GM19395 (cell line): Measurements from ENCODE around the gene ARHGDIA.

Source experiments
- ATAC-seq: cut with Tn5 transposase; IDR thresholded peaks from one replicate; pipeline ENCODE4 v1.9.1; 2021; ENCODE audit warnings: mild to moderate bottlenecking, moderate library complexity; ENCODE audit not compliant: unreplicated experiment

The ARHGDIA gene

DNA sequence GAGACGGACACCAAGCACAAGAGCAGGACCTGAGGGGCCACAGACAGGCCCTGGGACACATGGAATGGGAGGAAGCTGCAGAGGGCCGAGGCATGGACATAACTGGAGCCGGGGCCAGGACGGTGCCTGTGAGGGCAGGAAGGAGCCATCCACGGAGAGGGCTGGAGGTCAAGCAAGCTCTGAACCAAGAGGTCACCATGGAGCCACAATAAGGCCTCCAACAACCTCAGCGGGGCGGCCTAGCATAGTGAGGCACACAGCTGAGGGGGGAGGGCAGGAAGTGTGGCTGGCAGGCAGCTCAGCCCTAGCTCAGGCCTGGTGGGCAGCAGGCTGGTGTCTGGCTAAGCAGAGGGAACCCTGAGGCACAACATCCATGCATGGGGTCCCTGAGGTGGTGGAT, 42.5 kb downstream of the ARHGDIA start:
- no peak for ATAC-seq

DNA sequence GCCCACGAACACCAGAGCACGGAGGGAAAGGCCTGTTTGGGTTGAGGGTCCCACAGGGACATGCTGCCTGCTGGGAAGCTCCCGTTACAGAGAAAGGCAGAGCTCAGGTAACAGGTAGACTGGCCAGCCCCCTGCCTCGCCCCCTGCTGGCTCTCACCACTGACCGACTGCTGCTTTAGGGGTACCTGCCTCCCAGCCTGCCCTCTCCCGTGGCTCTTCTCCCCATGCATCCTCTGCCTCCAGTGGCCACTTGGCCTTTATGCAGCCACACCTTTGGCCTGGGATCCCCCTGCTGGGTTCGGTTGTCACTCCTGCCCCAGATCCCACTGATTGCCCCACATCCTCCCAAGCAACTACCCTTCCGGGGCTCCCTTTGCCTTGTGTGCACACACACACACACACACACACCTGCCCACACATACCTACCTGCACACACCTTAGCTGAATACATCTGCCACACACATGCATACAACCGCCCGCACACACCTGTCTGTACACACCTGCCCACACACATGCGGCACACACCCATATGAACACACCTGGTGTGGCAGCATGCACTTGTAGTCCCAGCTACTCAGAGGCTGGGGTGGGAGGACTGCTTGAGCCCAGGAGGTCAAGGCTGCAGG, 45.2 kb downstream of the ARHGDIA start:
- no peak for ATAC-seq

DNA sequence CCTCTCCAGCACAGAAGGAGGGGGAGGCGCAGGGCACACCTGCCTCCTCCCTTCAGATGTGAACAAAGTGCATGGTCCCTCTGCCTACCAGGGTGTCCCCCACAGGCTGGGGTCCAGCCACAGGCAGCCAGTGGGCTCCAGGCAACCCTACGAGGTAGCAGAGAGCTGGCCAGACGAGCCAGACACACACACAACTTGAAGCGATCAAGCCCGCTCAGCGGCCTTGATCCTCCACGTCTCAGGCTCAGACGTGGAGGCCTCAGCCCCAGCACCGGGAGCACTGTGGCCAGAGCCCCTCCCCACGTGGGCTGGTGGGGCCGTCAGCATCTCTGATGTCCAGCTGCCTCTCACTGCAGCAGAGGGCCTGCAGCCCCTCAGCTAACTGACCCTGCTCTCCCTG, 46.5 kb downstream of the ARHGDIA start:
- ATAC-seq: no peak

DNA sequence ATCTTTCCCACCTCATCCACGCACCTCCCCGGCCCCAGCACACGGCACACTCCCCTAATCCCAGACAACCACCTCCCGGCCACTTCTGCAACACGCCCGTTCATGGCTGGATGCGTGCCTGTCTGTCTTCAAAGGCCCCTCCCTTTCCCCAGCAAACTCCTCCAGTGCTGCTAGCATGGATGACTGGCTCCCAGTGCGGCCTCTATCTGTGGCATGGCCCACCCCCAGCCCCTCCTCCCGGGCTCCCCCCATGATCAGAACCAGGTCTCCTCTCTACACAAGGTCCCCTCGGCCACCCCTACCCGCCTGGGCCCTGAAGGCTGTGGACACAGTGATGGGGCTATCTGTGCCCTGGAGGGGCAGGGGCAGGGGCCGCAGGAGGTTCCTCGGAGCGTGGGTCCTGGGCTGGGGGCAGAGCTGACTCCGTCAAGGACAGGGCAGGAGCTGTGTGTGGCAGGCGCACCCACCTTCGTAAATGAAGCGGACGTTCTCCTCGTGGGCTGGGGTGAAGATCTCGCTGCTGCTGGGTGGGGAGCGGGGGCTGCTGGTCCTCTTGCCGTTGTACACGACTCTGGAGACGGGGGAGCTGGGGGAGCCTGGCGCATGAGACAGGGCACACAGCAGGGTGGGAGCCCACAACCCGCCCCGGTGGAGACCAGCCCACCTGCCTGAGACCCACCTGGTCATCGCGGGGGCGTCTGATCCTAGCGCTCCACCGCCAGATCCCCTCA, 47.2 kb downstream of the ARHGDIA start:
- no peak for ATAC-seq

DNA sequence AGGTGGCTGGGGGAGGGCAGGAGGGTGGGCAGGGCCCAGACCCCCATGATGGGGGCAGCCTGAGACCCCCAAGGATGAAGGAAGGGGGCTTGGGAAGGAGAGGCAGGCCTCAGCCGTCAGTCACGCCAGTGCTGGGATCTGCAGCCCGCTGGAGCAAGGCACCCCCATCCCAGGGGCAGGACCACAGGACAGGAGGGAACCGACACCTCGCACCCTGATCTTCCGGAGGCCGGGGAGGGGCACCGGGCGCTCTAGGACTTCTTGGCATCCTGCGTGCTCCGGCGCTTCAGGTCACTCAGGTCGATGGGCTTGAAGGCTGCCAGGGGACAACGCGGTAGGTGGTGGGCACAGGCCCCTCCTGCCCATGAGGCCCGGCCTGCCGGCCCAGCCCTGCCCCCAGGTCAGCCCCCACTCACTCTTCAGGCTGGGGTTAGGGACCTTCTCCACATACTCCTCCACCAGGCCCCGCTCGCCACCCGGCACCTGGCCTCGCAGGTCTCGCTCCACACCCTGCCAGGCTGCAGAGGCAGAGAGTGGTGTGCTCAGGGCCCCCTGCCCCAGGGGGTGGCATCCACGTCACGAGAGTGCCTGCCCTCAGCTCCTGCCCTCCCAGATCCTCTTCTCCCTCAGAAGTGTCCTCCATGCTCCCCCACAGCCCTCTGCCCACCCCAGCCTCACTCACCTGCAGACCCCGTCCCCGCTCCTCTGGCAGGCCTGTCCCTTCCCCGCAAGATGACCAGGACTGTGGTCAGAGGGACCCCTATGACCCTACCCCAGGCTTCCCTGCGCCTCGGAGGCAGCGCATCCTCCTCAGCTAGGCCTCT, 47.9 kb downstream of the ARHGDIA start:
- ATAC-seq: no peak

DNA sequence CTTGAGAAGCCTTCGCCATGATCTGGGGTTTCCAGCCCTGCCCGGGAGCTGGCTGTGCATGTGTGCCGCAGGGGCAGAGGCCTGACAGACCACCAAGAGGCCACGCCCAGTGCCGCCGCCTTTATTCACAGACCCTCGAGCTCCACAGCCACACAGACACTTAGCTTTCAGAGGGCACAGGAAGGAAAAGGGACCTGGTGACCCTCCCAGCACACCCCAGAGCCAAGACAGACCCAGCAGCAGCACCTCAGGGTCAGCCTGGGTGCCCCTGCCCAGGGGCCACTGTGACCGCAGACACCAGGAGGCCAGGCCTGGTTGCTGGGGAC, 48.9 kb downstream of the ARHGDIA start:
- no peak for ATAC-seq

DNA sequence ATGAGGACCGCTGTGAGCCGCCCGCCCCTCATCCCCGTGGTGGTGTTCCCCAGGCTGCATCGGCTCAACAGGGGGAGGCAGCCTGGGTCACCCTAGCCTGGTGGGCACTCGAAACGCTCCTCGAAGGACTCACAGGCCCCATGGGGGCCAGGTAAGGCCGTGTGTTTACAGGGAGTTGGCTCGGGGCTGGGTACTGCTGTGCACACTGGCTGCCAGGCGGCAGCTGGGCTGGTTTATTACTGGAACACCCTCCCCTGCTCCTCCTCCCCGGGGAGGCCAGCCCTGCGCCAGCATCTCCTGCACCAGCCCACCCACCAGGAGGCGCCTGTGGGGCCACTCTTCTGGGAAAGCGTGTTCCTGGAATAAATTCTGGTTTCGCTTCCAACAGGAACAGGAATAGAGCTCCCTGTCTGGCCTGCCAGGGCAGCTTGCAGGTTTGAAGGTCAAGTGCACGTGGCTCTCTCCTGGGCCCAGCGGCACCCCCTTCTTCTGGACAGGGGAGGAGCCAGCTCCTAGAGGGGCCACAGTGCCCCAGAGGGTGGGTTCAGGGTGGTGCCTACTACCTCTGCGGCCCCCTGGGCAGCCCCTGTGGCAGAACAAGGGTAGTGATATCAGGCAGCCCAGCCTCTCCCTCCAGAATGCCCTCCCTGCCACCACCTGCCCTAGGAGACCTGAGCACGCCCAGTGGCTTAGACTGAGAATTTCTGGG, 49.4 kb downstream of the ARHGDIA start:
- no peak for ATAC-seq

DNA sequence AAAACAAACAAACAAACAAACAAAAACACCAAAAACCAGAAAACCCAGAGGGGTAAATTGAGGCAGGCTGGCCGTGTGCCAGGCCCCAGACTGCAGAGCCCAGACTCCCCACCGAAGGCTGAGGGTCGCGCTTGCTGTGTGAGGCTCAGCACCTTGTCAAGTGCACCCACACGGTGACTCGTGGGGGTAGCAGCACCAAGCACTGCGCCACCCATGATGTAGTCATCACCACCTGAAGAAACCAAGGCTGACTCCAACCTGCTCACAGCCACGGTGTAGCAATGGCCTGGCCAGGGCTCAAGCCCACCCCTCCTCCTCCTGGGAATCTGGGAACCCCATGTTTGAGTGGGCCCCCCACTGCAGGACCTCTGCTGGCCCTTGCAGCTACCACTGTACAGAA, 50.0 kb downstream of the ARHGDIA start:
- no peak for ATAC-seq

DNA sequence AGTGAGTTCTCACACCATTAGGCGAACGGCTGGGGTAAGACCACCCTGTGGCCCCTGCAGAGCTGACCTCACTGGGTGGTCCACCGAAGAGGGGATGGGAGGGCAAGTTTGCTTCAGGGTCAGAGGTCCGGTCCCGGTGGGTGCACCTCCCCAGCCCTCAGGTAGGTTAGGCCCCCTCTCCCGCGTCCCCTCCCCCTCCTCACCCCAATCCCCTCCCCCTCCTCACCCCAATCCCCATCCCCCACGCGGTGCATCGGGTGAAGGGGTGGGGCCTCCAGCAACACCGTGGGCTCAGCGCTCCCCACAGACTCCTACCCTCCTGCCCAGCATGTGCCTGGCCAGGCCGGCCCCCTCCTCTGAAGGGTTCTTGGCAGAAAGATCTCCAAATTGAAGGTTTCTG, 51.4 kb downstream of the ARHGDIA start:
- ATAC-seq: no peak

DNA sequence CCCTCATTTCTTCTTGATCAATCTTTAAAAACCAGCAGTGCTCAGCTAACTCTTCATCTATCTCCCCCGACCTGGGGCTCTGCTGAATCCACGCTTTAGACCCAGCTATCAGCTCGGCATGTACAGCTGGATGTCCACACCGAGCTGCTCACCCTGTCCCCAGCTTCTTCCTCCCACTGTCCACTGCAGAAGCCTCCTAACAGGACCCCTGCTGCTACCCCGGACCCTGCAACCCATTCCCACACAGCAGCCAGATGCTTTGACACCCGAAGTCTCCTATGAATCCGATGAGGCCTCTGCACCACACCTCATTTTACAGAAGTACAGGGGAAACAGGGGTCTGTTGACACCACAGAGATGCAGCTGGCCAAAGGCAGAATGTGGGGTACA, 53.4 kb downstream of the ARHGDIA start:
- no peak for ATAC-seq
